OCI-LY7 (cell line): ENCODE results near the gene AOAH. TPM values are rescaled to one million over a fixed set of nuclear protein-coding genes. Genes with fewer than 3 reads are reported as not detected.

Source experiments
- BruUV-seq: library from RNA; stranded (reverse); fragments of 400-500 nt; replicated peaks from 2 replicates; lab custom pipeline; 2021; lab: Mats Ljungman, UMichigan
- CTCF ChIA-PET: fragments of 300-600 bp; sonication (Branson Sonifier 250); formaldehyde crosslinking; loops from one replicate; lab custom pipeline; 2022; ENCODE audit warnings: antibody characterized with exemption; ENCODE audit not compliant: unreplicated experiment; lab: Charles Lee
- POLR2A ChIA-PET: fragments of 300-600 bp; sonication (Branson Sonifier 250); formaldehyde crosslinking; loops from one replicate; lab custom pipeline; 2022; ENCODE audit warnings: antibody characterized with exemption; lab: Charles Lee
- DNase-seq: peaks from one replicate; pipeline ENCODE4 v3.0.0-alpha.2; 2015; ENCODE audit warnings: low spot score
- H2AFZ ChIP-seq: fragments of 200-600 bp; sonication (generic), shearing (Covaris generic); 2 replicates; pipeline ENCODE4 v1.6.1; 2014; ENCODE audit warnings: mild to moderate bottlenecking, antibody characterized with exemption, low read length, moderate library complexity
- H3K27ac ChIP-seq: fragments of 200-600 bp; sonication (generic); 2 replicates; pipeline ENCODE4 v1.5.1; 2014; ENCODE audit warnings: mixed run types, low read depth, mild to moderate bottlenecking, moderate library complexity, low read length, inconsistent platforms; ENCODE audit not compliant: poor library complexity, severe bottlenecking
- H3K36me3 ChIP-seq: fragments of 200-600 bp; sonication (generic); 2 replicates; pipeline ENCODE4 v1.6.1; 2014; ENCODE audit warnings: mild to moderate bottlenecking, antibody characterized with exemption, low read length, moderate library complexity, mixed read lengths; ENCODE audit not compliant: insufficient read depth
- H3K4me1 ChIP-seq: fragments of 200-600 bp; sonication (generic); 2 replicates; pipeline ENCODE4 v1.5.1; 2014; ENCODE audit warnings: mild to moderate bottlenecking, low read length; ENCODE audit not compliant: insufficient read depth, poor library complexity, severe bottlenecking
- H3K4me2 ChIP-seq: fragments of 200-600 bp; sonication (generic); 2 replicates; pipeline ENCODE4 v1.6.1; 2014; ENCODE audit warnings: mild to moderate bottlenecking, low read length
- H3K4me3 ChIP-seq: fragments of 200-600 bp; sonication (generic); 2 replicates; pipeline ENCODE4 v1.5.1; 2014; ENCODE audit warnings: mild to moderate bottlenecking, low read depth, low read length; ENCODE audit not compliant: poor library complexity, severe bottlenecking
- H3K79me2 ChIP-seq: fragments of 200-600 bp; sonication (generic); 2 replicates; pipeline ENCODE4 v1.6.1; 2016; ENCODE audit warnings: low read depth, mild to moderate bottlenecking, low read length, moderate library complexity, mixed read lengths; ENCODE audit not compliant: insufficient read depth
- H3K9me2 ChIP-seq: fragments of 200-600 bp; sonication (generic); 2 replicates; pipeline ENCODE4 v1.6.1; 2016; ENCODE audit warnings: mild to moderate bottlenecking, low read length, mixed read lengths; ENCODE audit not compliant: insufficient read depth
- H3K9me3 ChIP-seq: fragments of 200-600 bp; sonication (generic); 2 replicates; pipeline ENCODE4 v1.6.1; 2014; ENCODE audit warnings: mild to moderate bottlenecking, mixed run types, low read length, mixed read lengths
- H4K20me1 ChIP-seq: fragments of 200-600 bp; sonication (generic); 2 replicates; pipeline ENCODE4 v1.6.1; 2014; ENCODE audit warnings: mild to moderate bottlenecking, antibody characterized with exemption, low read length, moderate library complexity, mixed read lengths; ENCODE audit not compliant: insufficient read depth
- CTCF ChIP-seq: fragments of 200-600 bp; sonication (generic); conservative IDR thresholded peaks from 2 replicates; pipeline ENCODE4 v1.5.1; 2014; ENCODE audit warnings: mild to moderate bottlenecking, antibody characterized with exemption, low read length, moderate library complexity, mixed read lengths
- EZH2phosphoT487 ChIP-seq: fragments of 200-600 bp; sonication (generic); IDR thresholded peaks from 2 replicates; pipeline ENCODE4 v1.6.1; 2018; ENCODE audit warnings: low read depth, borderline replicate concordance, mild to moderate bottlenecking, mixed run types, antibody characterized with exemption, low read length, moderate library complexity, mixed read lengths
- intact Hi-C: fragments of 100-400 bp; cut with micrococcal nuclease; formaldehyde crosslinking; loops from one replicate; pipeline ENCODE4 v1.10.0; 2022; ENCODE audit not compliant: unreplicated experiment
- total RNA-seq, 2 experiments: library from RNA; depleted of rRNA in 1 of 2; stranded (reverse); fragments of >200 nt in 1 of 2; shearing (Covaris generic) in 1 of 2; gene quantifications; 2 replicates each; pipeline ENCODE4 v1.2.3, GENCODE V29; 2014 to 2022

AOAH gene
- total RNA-seq, 2 experiments from 2014 or later = 0.13 to 0.61 TPM

- CTCF ChIA-PET = no interaction called here
- no peak for DNase-seq
- no peaks in the 10 kb centered on the region for H3K9me3 ChIP-seq
- no peaks in the 10 kb centered on the region for H4K20me1 ChIP-seq
- H2AFZ ChIP-seq = no peak overlapping the region
- no peak overlapping the region for H3K27ac ChIP-seq
- H3K4me2 ChIP-seq = no peak overlapping the region
- intact Hi-C loops = no loop called here
- no peaks in the 10 kb centered on the region for H3K9me2 ChIP-seq
- no peaks in the 10 kb centered on the region for H3K36me3 ChIP-seq
- no peak for TF ChIP-seq EZH2phosphoT487
- no peak for TF ChIP-seq CTCF
- POLR2A ChIA-PET = interaction anchor here (0.6 kb wide), 1 partner anchor 169 kb away, joined by 3 read pairs; no protein-coding TSS in a partner anchor
- no peaks in the 10 kb centered on the region for H3K4me1 ChIP-seq
- H3K79me2 ChIP-seq = no peaks in the 10 kb centered on the region
- BruUV-seq = no TSS peak
- H3K4me3 ChIP-seq = no peak overlapping the region
Observed at GRCh38 chr7:36690514-36691187, 33.6 kb downstream of the AOAH start.

- Histone ChIP-seq H4K20me1 (no peaks in the 10 kb centered on the region), H3K27ac (no peak overlapping the region), H3K79me2 (no peaks in the 10 kb centered on the region), H3K4me2 (no peak overlapping the region), H3K4me3 (no peak overlapping the region), H3K36me3 (no peaks in the 10 kb centered on the region), H3K4me1 (no peaks in the 10 kb centered on the region), H2AFZ (no peak overlapping the region), H3K9me2 (no peaks in the 10 kb centered on the region), H3K9me3 (no peaks in the 10 kb centered on the region)
- intact Hi-C loops = no loop called here
- CTCF ChIA-PET = no interaction called here
- no peak for DNase-seq
- POLR2A ChIA-PET = interaction anchor here (0.6 kb wide), 1 partner anchor 168 kb away, joined by 3 read pairs; no protein-coding TSS in a partner anchor
- no TSS peak for BruUV-seq
- TF ChIP-seq EZH2phosphoT487 = no peak
- no peak for TF ChIP-seq CTCF
Observed at GRCh38 chr7:36690041-36690440, 34.3 kb downstream of the AOAH start.

GRCh38 chr7:36686499-36686898 lies 37.8 kb downstream of the AOAH start:
- H3K79me2 ChIP-seq = no peaks in the 10 kb centered on the region
- no peak overlapping the region for H3K4me3 ChIP-seq
- no peaks in the 10 kb centered on the region for H3K36me3 ChIP-seq
- H3K4me1 ChIP-seq = no peaks in the 10 kb centered on the region
- CTCF ChIA-PET = no interaction called here
- no peak overlapping the region for H3K4me2 ChIP-seq
- no peak overlapping the region for H3K27ac ChIP-seq
- no peaks in the 10 kb centered on the region for H4K20me1 ChIP-seq
- H2AFZ ChIP-seq = no peak overlapping the region
- TF ChIP-seq CTCF = no peak
- no peak for TF ChIP-seq EZH2phosphoT487
- no peaks in the 10 kb centered on the region for H3K9me3 ChIP-seq
- H3K9me2 ChIP-seq = no peaks in the 10 kb centered on the region
- POLR2A ChIA-PET = interaction anchor here (0.6 kb wide), 1 partner anchor 20 kb away, joined by 3 read pairs; no protein-coding TSS in a partner anchor
- no peak for DNase-seq
- intact Hi-C loops = no loop called here
- BruUV-seq = no TSS peak
